Measurements from ENCODE around the gene PHYH.
"Not testable (repeated sequence)": the region's sequence is repeated elsewhere in the genome, so short reads cannot be mapped to it uniquely, and the experiment has no call there.

PHYH gene

DNA sequence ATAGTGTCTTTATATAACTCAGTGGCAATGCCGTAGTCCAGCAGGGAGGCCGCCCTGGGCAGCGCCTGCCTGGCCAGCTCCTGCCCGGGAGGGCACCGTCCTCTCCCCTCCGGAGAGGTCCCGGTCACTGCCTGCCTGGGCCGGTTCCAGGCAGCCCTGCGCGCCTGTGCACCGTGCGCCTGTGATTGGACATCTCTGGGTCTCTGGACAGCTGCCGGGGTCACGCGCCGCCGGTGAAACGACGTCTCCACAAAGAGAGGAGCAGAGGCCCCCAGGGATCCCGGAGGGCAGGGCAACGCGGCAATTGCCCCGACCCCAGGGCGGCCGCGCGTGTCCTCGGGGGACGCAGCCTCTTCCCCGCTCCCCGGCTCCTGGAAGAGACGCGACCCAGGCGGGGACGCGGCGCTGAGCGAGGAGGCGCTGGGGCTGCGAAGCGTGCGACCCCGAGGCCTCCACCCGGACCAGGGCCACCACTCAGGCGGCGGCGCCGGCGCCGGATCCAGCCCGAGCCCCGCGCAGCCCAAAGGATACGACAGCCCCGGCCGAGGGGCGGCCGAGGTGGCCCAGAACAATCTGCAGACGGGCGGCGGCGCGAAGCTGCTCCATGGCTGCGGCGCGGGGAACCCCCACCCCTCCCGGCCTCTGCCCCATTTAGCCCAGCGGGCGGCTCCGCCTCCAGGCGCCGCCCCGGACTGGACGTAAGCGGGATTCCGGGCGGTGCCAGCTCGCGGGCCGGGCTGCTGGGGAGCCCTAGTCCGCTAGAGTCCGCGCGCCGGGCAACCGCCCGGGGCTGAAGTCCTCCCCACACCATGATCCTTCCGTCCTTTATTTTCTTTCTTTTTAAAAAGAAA lies at the start of gene PHYH:
Gene PHYH (minus strand): TSS at position 628 of the 851 bp plus-strand sequence. CDS start 22 bp downstream, at position 606.
- DNase-seq: peak; percentile 1

DNA sequence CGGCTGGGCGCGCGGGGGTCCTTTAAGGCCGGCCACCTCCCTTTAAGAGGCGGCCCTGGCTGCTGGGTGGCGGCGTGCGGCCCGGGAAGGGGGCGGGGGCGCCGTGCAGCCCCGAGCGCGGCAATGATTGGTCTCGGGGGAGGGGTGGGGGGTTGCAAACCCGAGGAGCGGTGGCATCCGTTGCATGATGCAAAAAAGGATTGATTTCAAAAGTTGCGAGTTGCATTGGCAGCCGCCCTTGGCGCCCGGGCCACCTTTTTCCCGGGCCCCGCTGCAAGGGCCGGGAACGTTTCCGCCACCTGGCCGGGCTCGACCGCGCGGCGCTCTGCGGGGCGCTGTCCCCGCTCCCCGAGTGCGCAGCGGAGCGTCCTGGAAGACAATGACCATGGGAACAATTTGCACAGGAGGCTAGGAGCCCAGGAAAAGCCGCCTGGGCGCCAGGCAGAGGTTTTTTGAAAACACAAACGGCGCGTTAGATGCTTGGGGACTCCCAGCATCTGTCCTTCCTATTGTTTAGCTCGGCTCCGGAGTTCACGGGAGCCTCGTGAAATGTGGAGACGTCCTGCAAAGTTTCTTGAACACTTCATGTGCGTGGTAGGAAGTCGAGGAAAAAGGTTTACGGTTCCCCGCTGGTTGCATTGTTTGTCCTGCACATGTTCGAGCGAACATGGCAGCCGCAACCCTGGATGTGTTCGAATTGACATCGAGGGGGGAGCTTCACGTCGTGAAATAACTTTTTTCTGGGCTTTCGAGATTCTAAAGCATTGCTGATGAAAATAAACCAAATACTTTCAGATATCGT lies 48.6 kb upstream of the PHYH start, which contains the start of gene SEPHS1:
Gene SEPHS1 (minus strand): TSS at position 78 of the 802 bp plus-strand sequence. CDS start 3,343 bp downstream, outside the sequence.
- no peak for DNase-seq

DNA sequence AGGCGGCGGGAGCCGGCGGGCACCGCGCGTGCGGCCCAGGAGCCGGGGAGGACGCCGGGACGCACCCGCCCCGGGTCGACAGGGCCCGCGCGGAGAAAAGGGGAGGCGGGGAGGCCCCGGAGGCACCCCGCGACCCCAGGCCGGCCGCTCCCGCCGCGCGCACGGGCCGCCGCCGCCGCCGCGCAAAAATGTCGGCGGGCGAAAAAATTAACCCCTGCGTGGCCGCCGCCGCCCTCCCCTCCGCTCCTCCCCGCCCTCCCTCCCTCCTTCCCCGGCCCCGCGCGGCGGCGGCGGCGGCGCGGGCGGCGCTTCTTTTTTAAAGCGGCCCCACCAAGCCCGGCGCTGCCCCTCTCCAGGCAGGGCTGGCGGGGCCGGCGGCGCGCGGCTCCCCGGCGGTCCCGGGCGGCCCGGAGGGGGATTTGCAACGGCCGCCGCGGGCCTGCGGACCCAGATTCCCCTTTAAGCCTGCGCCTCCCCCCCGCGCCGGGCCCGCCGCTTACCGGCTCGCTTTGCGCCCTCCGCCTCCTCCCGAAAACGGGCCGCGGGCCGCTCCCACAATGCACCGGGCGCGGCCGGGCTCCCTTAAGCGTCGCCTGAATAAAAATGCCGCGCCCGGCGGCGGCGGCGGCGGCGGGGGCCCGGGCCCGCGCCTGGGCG lies 47.8 kb upstream of the PHYH start:
- DNase-seq: no peak

DNA sequence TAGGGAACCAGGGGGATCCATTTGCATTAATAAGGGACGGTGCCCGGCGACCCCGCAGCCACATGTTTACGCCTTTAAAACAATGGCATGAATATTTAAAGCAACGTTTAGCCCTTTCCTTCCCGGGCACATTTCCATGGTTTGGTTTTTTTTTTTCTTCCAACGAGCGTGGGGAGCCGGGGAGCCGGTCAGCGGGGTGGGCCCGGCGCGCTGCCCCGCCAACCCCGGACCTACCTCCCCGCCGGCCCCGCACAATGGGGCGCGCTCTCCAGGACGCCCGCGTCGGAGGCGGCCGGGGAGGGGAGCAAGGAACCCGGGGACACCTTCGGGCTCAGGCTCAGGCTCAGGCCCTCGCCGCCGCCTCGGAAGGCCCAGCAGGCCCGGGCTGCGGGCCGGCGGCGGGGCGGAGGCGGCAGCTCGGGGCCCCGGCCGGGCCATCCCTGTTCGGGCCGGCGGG lies 47.2 kb upstream of the PHYH start:
- no peak for DNase-seq

DNA sequence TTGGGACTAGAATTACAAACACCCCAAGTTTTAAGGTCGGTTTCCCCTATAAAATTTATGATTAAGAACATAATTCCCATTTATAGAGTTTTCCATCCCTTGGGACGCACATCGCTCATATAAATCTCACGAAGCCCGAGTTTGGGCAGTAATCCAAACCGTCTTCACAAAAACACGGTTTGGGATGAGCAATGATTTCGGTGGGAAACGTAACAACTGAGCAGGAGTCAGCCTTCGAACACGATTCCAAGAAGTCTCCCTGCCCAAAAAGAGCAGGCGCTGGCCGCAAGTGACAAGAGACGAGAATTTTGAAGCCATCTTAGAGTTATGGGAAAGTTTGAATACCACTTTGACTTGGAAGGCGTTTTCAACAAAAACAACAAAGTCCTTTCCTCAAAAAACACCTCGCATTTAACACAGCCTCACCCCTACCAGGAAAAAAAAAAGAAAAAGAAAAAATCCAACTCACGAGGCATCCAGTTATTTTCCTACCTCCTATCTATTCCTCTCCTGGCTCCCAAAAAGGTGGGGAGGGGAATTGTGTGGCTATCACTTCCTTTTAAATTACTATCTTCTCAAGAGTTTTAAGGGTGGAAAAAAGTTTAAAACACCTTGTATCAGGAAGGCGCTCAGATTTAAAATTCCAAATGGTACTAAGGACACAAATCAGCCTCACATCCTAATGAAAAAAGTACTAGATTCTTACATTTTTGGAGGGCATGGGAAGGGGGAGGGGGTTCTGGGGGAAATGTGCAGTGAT lies 46.6 kb upstream of the PHYH start:
- DNase-seq: no peak

DNA sequence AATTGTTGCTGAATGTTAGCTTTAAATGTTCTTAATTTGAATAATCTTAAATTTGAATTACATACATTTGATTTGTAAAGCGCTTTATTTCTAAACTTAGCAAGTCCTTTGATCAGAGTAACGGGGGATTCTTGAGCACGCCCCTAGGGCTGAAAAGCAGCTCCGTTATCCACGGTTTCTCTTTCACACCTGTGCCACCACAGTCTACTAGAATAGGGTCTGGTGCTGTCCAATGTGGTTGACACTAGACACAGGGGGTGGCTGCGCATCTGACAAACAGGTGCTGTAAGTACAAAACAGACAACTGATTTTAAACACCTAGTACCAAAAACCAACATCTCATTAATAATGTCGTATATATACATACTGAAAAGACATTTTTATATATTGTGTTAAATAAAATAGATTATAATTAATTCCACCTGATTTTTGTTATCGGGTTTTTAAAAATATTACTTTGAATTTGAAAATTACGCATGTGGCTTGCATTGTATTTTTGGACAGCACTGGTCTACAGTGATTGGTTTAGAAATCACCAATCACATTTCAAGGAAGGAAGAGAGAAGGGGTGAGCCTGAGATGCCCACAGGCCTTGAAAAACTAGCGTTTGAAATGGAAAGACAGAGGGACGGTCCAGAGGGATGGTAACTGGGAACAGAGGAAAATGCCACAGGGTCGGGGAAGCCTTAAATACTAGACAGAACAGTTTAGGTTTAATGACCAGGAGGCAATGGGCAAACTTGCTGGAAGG lies 40.9 kb upstream of the PHYH start:
- DNase-seq: no peak

DNA sequence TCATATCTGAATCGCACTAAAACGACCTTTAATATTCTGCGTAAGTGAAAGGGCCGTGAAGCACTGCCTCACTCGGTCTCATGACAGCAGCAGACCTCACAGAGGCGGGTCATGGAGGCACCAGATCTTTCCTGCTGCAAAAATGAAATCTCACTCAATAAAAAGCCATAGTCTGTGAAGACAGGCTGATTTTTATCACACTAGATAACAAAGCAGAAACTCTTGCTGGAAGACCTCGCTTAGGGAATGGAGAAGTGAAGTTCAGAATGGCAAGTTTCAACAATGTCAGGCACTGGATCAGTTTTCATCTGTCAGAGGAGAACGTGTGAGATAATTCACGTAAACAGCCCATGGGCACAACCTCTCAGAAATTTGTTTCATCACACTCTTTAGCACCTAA lies 40.2 kb upstream of the PHYH start:
- DNase-seq: no peak

DNA sequence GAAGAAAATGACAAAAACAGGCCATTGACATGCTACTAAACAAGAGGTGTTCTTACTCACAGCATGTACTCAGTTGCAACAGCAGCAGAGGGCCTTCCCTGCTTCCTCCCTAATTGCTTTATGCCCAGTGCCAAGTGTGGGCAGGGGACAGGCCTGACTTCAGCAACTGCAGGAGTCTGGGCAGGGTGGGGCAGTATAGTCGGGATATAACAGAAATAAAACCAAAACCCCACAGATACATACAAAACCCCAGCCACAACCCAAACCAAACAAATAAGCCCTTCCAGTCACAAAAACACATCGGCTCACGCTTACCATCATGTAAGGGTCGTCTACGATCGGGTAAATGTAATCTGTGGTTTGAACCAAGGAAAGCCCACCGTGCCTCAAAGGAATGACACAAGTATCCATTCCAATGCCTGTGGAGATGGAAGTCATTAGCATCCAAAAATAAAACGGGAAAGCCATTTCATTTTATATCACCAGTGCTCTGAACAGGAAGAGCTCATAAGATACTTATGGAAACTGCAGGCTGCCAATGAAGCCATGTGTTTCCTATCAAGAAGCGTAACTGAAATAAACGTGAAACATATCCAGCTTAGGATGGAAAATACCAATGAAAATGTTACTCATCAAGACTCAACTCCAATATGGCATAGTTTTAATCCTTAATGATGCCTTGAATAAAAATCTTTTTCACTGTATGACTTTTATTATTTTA lies 38.7 kb upstream of the PHYH start:
- no peak for DNase-seq

DNA sequence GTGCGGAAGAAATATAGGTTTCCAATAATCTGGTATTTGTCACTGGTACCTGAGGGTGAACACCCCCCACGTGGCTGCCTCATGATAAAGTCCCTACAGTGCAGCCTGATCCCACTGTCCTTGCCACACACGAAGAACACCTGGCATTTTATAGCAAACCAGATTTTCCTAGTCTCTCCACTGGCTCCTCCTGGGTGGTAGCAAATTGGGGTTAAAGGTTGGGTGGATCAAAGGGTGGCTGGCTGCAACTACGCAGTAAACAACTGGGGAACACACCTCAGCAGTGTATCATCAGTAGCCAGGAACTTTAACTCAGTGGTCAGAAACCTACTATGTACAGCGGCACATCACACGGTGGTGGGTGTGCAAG lies 37.9 kb upstream of the PHYH start:
- DNase-seq: no peak

DNA sequence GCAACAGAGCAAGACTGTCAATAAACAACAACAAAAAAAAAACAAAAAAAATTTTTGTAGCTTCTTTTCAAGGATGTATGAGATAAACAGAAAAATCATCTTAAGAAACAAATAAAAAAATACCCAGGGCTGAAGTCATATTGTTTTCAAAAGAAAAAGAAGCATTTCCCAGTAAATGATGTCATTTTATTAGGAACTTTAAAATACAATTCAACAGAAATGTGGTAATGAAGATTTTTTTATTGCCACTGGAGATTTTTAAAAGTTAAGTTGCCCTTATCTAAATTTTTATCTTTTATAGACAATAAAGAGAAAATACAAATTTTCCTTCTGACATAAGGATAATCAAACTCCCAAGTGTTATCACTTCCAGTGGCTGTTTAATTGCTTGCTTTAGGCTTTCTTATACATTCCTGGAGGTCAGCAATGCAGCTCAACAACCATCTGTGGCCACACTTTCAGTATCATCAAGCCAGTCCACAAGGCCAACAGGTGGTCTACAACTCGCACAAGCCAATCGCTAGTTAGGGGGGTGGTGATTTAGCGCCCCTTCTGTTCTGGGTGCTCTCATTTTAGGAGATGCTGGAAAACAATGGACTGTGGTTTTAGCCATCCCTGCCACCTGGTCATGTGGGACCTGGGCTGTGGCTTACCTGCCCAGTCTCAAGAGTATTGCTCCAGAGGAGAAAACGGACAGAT lies 37.4 kb upstream of the PHYH start:
- DNase-seq: no peak

DNA sequence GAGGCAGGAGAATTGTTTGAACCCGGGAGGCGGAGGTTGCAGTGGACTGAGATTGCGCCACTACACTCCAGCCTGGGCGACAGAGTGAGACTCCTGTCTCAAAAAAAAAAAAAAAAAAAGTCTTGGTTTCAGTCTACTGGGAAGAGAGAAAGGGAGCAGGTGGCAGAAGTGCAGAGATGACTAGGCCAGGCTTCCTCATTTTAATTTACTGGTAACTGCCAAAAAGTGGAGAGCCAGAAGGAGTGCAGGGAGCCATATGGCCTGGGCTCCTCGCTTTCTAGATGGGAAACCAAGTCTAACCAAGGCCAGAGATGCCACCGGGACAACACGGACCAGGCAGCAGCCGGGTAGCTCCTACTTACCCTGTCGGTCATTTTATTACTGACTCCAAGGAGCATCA lies 36.0 kb upstream of the PHYH start:
- no peak for DNase-seq

DNA sequence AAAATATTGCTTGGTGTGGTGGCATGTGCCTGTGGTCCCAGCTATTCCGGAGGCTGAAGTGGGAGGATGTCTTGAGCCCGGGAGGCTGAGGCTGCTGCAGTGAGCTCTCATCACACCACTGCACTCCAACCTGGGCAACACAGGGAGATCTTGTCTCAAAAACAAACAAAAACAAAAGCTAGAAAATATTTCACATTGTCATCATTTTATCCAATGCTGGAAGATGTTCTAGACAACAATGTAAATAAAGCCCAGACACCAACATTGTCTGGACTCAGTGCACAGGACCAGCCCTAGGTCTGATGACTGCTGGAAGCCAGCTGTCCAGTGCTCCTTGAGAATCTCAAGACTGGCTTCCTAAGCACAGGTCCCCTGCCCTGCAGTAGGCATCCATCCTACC lies 34.7 kb upstream of the PHYH start:
- no peak for DNase-seq

DNA sequence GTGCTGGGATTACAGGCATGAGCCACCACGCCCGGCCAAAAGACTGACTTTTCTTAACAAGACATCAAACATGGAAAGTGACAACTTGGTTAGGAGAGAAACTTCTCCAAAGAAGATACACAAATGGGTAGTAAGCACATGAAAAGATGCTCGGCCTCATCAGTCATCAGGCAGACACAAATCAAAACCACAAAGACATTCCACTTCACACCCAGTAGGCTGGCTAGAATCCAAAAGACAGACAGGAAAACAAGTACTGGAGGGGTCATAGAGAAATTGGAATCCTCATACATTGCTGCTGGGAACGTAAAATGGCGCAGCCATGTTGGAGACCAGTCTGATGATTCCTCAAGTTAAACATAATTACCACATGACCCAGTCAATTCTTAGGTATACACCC lies 31.8 kb upstream of the PHYH start:
- DNase-seq: no peak

DNA sequence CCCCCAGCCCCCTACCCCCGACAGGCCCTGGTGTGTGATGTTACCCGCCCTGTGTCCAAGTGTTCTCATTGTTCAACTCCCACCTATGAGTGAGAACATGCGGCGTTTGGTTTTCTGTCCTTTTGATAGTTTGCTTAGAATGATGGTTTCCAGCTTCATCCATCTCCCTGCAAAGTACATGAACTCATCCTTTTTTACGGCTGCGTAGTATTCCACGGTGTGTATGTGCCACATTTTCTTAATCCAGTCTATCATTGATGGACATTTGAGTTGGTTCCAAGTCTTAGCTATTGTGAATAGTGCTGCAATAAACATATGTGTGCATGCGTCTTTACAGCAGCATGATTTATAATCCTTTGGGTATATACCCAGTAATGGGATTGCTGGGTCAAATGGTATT lies 31.1 kb upstream of the PHYH start:
- DNase-seq: not testable (repeated sequence)

DNA sequence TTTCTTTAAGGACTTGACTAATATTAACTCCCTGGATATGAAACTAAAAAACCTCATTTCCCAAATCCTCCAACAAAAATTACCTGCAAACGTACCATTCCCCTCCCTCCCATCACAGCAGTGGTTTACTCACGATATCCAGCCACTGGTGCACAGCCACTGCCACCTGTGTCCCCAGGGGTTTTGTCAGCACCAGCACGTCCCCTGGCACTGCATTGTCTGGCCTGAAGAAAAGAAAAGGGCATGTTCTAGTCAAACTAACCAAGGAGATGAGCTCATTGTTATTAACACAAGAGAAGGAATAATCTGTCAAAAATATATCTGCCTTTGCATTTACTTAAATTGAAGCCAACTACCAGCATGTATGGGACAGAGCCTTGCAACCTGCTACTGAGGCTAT lies 29.7 kb upstream of the PHYH start:
- DNase-seq: no peak

DNA sequence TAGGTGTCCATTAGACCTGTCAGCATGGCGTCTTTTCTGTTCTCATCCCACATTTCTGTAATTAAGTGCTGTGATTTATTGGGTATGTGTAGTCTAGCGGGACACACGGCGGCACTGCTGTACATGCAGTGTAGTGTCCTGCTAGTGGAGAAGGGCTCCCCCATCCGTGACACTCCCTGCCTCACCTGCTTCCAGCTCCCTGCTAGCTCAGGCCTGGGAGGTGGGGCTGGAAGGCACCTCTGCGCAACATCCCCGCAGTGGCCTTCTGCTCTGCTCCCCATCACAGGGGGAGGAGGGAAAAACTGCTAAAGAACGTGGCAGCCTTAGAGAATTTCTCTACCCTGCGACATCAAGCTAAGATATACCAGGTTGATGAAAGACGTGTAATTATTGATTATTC lies 28.7 kb upstream of the PHYH start:
- no peak for DNase-seq

DNA sequence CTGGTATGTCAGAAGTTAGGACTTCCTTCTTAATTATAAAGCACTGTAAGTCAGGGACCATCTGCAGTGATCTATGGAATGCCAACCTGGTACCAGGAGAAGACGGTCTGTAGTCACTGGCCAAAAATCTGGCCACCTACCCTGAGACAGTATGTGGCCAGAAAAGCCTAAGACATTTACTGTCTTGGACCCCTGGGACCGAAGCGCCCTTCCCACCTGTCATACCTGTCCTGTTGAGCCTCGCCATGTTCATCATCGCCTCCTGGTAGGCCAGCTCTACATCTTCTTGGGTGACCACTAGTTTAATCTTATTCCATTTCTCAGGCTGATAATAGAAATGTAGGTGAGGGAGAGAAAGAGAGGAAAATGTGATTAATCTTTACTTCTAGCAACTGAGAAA lies 28.3 kb upstream of the PHYH start:
- no peak for DNase-seq

DNA sequence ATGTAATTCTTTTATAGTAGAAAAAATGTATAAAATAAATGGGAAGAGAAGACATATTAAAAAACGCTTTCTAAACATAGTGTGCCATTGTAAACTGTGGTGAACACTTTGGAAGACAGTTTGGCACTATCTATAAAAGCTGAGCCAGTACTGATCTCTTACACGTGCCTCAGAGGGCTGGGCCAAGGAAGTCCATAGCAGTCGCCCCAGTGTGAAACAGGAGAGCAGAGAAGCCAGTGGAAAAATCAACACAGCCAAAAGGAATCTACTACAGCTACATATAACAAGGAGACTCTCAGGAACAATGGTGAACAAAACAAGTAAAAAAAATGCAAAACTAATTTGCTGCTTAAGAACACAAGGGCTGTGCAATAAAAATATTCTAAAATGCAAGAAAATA lies 27.7 kb upstream of the PHYH start:
- DNase-seq: no peak

DNA sequence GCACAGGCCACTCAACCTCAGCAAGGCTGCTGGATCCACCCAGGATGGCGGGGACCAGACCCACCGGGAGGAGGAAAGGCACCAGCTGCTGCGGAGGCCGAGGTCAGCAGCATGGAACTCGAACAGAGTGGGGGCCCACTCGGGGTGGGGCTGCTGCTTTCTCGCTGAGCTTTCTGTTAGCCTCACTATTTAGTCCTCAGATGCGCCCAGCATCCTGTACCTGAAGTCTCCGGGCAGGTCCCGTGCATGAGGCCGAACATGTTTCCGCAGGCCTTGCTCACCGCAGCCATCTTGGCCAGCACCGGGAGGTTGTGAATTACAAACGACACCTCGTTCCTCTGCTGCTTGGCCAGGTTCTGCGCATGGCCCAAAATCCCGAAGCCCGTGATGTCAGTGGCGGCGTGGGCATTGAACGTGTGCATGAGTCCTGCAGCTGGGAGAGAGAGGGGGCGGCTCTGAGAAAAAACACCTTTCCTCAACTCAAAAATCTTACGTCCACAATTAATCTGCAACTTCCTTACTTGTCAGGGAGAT lies 22.8 kb upstream of the PHYH start:
- DNase-seq: no peak

DNA sequence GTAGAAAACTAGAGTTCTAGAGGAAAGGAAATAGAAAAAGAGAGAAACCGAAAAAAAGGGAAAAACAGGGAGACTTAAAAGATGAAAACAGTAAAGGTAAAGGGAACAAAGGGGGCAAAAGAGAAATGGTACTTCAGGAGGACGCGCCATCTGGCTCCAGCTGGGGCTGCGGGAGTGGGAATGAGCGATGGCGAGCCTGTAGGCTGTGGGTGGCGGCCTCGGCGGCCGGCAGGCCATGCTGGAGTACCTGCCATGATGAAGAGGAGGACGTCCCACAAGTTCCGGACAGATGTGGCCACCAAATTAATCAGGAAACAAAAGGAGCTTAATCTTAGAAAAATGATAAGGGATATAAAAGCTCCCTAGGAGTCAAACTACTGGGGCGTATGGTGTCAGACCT lies 21.7 kb upstream of the PHYH start:
- DNase-seq: no peak
